COLO668 (cell line): ENCODE results near the gene TNK2.

Source experiments
- DNase-seq: peaks from one replicate; lab custom pipeline; 2025; ENCODE audit not compliant: unreplicated experiment; lab: John Stamatoyannopoulos, UW

The TNK2 gene

DNA sequence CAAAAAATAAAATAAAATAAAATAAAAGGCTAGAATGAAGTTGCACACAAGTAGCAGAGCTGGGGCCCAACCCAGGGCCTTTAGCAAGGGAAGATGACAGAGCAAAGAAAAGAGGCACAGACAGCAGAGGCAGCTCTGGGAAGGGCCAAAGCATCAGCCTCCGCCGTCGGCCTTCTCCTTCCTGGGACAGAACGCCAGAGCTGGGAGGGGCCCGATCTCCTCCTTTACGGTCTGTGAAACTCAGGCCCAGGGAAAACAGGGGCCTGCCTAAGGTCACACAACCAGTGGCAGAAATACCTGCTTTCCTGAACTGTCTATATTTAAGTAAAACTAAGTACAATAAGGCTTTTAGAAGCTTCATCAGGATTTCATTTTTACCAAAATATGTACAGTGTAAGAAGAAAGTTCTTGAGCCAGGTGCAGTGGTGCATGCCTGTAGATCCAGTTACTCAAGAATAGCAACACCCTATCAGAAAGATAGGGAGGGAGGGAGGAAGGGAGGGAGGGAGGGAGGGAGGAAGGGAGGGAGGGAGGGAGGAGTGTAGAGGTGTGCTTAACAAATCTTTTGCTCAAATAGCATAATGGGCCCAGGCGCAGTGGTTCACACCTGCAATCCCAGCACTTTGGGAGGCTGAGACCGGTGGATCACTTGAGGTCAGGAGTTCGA is 53.6 kb downstream of the TNK2 start:
- DNase-seq, result no peak

DNA sequence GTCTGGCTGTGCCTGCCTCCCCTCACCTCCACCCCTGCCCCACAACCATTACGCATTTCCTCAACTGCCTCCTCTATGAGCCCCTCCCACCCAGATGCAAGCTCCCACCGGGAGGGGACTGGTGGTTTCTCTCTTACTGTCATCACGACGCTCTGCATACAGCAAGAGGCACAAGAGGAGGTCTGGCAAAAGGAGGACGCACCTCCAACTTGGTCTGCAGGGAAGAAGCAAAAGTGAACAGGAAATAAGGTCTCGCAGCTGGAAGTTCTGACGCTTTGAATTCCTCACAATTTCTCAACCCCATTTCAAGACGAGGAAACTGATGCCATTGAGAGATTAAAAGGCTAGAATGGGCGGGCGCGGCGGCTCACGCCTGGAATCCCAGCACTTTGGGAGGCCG is 54.4 kb downstream of the TNK2 start:
- no peak for DNase-seq

DNA sequence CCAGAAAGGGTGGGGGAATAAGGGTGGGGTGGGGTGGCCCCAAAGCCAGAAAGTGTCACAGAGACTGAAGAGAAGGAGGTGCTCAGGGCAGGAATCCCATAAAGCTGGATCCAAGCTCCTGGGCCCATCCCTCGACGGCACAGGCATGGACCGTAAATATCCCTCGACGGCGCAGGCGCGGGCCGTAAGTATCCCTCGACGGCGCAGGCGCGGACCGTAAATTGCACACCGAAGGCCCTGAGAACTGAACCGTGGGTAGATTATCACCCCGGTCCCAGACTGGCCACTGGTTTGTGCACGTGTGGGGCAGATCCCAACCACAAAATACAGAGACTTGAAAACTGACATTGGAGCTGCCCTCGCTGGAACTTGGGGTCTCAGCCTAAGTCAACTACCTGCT is 55.3 kb downstream of the TNK2 start:
- DNase-seq, result no peak

DNA sequence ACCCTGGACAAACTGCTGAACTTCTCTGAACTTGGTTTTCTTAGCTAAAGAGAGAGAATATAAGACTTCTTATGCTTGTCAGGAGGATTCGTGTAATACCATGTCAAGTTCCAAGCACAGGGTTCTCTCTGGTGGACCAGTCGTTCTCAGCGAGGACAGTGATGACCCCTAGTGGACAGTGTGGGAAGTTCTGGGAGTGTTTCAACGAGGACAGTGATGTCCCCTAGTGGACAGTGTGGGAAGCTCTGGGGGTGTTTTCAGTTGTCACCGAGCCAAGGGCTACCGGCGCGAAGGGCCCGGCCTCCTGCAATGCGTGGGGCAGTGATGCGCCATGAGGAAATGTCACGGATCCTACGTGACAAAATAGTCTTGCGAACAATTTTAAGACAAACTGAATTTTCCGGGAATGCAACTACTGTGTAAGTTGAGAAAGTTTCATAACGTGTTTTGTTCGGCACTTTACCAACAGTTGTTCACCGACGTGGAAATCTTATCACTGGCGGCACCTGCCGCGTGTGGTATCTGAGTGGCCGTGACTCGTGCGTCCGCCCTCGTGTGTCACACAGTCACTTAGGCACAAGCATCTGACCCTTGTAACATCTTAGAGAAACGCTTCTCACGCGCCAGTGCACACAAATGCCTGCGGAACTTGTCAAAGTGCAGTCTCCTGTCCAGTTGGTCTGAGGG is 57.4 kb downstream of the TNK2 start:
- peak; percentile 79 for DNase-seq

DNA sequence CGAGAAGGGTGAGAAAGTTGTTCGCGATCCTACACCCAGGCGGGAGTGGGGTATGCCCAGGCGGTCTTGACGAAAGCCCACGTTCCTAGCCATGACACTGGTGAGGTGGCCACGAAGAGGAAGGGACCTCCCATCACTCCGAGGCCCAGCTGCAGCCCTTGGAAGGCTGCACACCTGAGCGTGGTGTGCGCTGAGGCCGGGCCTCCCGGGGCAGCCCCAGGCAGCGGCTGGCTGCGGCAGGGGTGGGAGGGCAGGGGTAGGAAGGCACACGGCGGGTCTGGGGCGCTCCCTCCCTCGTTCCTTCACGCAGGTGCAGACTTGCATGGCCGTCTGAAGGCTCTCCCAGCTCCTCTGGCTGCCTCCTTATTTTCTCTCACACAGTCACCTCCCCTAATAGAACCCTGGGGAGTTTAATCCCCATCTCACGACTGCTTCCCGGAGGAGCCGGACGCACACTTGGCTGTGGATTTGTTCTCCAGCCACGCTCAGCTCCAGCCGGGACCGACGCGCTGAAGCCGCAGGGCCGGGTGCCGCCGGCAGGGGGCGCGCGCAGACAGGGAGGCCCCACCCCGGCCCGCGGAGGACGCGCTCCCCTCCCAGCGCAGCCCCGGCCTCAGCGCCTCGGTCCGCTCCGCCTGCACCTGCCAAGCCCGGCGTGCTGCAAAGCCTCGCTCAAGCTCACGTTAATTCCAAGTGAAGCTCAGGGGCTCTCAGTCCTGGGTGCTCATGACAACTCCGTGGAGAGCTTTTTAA is 58.9 kb downstream of the TNK2 start:
- no peak for DNase-seq

DNA sequence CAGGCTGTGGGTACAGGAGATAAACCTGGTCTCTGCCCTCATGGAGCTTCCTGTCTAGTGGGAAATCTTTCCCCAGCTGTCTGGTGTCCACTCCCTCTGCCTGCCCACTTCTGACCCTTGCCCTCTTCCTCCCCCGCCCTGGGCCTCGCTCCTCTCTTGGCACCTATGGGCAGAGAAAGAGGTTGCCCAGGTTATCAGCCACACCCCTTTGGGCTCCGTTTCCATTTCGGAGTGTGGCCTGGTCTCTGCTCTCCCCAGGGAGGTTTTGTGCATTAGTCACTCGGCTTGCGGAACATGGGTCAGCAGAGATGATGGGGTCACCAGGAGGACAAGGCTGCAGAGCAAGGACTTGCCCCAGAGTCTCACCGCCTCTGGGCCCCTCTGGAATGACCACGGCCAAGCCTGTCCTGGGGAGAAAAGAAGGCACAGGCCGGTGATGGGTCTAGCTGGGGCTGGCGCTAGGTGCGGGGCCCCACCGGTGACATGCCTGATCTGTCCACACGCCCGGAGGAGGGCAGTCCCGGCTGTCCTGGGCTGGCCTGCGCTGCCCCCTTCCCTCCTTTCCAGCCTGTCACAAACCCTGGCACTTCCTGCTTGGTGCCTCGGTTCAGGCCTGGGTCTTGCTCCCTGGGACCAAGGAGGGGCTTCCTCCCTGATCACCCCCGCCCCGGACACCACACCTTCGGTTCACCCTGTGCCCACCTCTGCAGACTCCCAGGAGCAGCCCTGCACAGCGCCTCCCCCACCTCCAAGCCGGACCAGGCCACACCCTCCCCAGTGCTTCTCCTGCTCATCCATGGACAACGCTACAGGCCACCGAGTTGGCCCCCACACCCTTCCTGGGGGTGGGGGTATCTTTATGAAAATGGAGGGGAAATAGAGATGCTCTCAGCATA is 61.0 kb downstream of the TNK2 start:
- DNase-seq, result no peak

DNA sequence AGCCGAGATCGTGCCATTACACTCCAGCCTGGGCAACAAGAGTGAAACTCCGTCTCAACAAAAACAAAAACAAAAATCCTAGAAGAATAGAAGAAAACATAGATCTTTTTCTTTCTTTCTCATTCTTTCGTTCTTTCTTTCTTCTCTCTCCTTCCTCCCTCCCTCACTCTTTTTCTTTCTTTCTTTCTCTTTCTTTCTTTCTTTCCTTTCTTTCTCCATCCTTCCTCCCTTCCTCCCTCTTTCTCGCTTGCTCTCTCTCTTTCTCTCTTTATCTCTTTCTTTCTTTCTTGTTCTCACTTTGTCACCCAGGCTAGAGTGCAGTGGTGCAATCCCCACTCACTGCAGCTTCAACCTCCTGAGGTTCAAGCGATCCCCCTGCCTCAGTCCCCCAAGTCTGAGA is 62.9 kb downstream of the TNK2 start:
- no peak for DNase-seq

DNA sequence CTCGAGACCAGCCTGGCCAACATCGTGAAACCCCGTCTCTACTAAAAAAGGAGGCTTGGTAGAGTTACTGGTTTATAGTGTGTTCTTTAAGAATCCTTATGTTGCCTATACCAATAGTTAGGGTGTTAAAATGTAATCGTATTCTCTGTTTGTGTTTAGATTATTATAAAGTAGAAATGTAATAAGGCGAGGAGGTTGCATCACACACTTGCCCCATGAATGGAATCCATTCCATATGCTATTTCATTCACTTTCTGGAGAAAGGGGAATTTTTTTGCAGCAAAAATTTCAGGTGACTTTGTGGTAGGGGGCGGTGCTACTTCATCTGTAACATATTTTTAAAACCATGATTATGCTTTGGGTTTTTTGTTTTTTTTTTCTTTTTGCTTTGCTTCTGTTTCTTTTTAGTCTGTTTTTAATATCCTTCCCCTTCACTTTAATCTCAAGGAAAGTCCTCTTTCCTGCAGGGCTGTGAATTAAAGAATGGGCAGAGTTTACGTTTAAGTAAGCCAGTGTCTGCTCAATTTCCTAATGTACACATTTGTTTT is 63.6 kb downstream of the TNK2 start:
- no peak for DNase-seq

DNA sequence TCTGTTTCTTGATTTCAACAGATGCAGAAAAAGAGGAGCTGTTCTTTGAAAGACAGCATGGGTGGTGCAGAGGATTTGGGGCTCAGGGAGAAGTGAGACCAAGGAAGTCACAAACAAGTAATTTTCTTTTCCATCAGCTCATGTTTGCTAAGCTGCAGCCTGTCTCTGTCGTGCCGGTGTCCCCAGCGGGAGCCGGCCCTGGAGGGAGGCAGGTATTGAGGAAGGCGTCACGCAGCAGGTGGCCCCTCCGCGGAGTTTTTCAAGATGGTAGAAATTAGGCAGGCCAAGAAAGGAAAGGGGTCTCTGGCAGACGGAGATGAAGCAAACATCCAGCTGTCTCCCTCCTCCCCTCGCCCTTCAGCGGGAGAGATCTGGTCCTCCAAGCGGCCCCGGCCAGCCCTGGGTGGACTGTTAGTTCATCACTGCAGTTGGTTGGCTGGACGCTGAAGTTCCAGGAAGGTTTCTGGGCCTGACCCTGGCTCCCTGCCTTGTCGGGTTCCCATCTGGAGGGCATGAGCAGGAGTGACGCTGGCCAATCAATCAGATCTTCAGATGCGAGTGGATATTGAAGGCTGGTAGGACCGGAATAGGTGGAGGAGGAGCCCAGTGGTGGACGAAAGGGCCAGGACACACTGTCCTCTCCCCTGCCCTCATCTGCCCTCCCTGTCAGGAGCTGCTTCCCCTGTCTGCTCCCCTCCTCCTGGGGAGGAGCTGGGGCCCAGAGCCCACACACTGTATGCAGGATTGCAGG is 68.9 kb downstream of the TNK2 start:
- no peak for DNase-seq

DNA sequence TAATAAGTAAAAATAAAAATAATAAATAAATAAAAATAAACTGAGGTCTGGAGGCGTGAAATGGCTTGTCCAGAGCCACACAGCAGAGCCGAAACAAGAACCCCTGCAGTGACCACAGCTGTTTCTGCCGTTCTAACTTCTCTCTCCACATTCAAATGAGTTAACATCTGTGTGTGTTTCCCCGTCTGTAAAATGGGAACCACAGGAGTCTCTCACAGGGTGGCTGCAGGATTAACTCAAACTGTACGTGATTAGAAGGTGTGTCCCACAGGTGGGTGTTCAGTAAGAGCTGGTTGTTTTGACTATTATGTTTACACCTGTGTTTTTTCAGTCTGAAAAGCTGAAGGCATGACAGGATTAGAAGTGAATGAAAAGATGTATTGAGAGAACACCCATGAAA is 69.6 kb downstream of the TNK2 start:
- no peak for DNase-seq

DNA sequence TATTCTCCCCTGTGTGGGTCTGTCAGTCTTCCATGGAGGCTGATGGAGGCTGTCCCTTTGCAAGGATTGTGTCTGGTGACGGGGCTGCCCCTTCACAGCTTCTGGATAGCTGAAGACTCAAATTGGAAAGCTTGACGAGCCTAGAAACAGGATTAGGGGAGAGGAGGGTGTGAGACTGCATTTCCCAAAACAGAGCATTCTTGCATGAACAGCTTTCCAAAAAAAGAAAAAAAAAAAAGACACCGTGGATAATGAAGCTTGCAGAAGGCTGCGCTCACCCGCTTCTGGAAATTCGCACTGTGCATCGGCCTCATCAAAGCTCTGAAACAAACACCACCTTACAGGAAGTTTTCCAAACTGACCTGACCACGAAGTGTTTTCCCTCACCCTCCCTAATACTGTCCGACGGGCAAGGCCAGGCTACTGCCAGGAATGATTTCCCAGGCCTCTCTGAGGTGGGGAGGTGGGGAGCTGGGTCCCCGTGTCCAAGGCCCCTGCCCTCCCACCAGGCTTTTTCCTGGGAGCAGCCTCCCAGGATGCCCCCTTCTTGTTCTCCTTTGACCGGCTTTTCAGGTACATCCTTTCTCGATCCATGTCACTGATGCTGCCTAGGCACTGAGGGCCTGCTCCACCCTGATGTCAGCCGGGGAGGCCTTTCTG is 71.7 kb downstream of the TNK2 start:
- no peak for DNase-seq

DNA sequence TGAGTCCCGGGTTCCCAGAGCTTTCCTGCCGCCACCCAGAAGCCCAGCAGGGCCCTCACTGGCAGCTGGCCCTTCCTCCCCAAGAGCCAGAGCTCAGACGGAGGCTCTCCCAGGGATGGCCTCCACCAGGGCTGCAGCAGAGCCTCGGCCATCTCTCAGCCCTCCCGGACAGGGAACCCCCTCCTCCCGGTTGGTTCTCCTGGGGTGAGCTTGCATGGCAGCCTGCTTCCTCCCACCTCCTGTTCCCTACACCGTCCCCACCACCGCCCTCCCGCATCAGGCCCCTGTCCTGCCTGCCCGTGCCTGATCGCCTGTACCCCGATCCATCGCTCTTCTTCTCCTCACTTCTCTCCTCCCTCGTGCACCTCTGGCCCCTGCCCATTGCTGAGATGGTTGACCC is 72.6 kb downstream of the TNK2 start:
- DNase-seq, result no peak

DNA sequence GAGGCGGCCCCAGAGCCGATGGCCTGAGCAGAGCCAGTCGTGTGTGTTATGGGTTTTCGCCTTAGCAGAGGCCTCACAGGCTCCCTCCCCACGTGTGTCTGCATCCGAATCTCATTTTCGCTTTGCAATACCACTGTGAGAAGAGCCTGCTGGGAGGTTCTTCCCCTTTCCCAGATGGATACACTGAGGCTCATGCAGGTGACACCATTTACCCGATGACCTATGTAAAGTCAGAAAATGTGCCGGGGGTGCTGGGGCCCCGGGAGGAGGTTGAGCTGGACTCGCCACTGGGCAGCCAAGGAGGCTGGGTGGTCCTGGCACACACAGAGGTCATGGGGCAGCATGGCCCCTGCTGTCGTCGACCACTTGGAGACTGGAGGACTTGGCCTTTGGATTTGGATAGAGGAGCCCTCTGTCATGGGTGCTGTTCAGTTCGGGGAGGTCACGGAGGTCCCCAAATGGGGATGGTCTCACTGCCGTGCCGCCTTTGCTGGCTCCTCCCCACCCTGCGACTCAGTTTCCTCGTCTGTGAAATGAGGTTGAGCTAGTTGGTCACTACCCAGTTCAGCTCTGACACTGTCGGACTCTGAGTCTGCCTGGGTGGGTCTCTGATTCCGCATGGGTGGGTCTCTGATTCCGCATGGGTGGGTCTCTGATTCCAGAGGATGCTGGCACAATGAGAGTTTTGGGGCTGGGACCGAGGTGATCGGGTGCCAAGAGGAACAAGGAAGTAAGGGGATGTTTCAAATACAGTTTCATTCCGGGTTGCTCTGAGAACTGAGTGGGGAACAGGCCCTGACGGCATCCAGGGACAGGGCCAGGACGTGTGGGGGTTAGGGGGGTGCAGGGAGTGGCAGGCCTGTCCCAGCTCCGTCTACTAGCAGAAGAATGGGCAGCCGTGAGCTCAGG is 73.4 kb downstream of the TNK2 start:
- DNase-seq, result no peak

DNA sequence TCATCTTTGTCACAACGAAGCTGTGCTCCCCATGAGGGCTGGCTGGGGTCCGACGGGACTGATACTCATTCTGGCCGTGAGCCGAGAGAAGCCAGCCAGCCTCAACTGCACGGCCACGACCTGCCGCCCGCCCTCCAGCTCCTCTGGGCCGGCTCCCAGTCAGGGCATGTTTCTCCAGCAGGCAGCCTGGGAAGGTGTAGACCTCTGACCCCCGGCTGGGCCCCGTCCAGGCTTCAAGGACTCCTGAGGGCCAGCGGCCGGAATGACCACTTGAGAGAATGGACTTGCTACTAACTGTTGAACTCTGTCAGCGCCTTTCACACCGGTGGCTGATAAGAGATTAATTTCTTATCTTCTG is 78.5 kb downstream of the TNK2 start:
- no peak for DNase-seq

DNA sequence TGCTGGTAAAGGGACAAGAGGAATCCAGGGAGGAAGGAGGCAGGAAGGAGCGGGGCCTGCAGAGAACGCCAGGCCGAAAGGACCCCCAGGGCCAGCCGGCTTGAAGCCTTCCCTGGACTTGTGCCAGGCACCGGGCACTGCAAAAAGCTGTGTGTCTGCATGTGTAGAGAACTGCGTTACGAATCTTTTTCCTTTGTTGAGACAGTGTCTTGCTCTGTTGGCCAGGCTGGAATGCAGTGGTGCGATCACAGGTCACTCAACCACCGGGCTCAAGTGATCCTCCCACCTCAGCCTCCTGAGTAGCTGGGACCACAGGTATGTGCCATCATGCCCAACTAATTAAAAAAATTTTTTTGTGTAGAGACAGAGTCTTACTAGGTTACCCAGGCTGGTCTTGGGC is 79.6 kb downstream of the TNK2 start:
- no peak for DNase-seq

DNA sequence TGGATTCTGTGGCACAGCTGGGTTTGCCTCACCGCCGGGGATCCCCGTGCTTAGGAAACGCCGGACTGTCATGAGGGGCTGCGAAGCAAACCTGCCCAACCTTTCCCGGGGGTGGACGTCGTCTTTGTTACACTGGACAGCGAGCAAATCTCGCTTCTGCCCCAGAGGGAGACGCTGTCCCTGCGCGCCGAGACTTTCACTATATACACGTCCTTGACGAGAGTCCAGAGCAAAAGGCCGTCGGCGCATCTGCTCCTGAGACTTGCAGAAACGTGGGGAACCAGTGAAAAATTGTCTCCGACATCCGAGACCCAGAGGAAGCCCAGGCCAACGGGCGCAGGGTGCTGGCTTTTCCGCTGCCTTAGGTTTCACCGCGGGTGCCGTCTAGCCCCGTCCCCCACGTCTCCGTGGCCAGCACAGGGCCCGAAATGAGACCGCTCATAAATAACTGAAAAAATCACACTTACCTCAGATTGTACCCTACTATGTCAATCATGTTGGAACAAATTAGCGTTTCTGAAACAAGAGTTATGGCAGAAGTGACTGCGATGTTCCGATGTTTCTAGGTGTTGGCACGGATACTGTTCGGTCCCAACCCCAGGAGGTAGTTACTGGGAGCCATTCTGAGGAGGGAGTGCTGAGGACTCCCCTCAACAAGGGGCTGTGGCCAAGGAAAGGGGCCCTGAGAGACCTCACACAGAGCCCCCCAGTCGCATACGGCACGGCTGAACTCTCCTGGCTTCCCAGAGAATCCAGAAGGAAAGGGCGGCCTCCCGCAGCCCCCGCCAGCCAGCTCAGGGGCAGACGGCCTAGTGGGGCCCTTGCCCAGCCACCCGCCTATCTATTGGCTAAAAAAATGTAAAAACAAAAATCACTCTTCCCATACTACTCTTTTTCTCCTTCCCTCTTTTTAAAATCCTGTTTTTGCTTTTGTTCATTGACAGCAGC is 82.2 kb downstream of the TNK2 start:
- no peak for DNase-seq

DNA sequence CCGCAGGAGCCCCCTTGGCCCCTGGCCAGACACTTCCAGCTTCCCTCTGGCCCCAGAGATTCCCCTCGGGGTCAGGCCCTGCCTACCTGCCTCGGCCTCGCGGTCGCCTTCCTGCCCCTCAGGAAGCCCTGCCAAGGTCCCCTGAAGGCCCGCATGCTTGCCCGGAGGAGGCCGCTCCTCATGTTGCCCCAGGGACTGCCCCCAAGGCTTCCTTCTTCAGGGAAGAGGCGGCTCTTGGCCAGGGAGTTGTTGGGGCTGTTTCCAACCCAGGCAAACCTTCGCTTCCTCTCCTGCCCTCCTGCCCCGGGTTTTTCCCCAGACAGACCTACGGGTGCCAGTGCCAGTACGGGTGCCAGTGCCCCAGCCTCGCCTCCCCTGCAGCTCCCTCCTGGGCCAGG is 83.2 kb downstream of the TNK2 start:
- no peak for DNase-seq
